Neural progenitor cell (in vitro differentiated cells): ENCODE measurements around the gene GBF1. TPM values are rescaled to one million over a fixed set of nuclear protein-coding genes. Genes with fewer than 3 reads are reported as not detected.

Source experiments
- DNase-seq: peaks from one replicate; pipeline ENCODE4 v3.0.0-alpha.2; 2016; ENCODE audit warnings: low spot score
- H2AFZ ChIP-seq: fragments of 200-600 bp; sonication (generic); replicated peaks from 2 replicates; pipeline ENCODE4 v1.6.1; 2016; ENCODE audit warnings: antibody characterized with exemption
- H3F3A ChIP-seq: fragments of 200-600 bp; sonication (generic); 2 replicates; pipeline ENCODE4 v1.6.1; 2016; ENCODE audit warnings: antibody characterized with exemption, low read depth
- H3K27ac ChIP-seq: fragments of 200-600 bp; sonication (generic); 2 replicates; pipeline ENCODE4 v1.5.1; 2016; ENCODE audit warnings: mild to moderate bottlenecking
- H3K27me3 ChIP-seq: fragments of 200-600 bp; sonication (generic); 2 replicates; pipeline ENCODE4 v1.6.1; 2016; ENCODE audit warnings: mild to moderate bottlenecking, moderate library complexity
- H3K36me3 ChIP-seq: fragments of 200-600 bp; sonication (generic); 2 replicates; pipeline ENCODE4 v1.5.1; 2016
- H3K4me1 ChIP-seq: fragments of 200-600 bp; sonication (generic); 2 replicates; pipeline ENCODE4 v1.6.1; 2016; ENCODE audit warnings: mixed run types
- H3K4me2 ChIP-seq: fragments of 200-600 bp; sonication (generic); 2 replicates; pipeline ENCODE4 v1.6.1; 2016
- H3K4me3 ChIP-seq: fragments of 200-600 bp; sonication (generic); 2 replicates; pipeline ENCODE4 v1.5.1; 2016
- H3K79me2 ChIP-seq: fragments of 200-600 bp; sonication (generic); 2 replicates; pipeline ENCODE4 v1.6.1; 2016; ENCODE audit warnings: low read depth
- H3K9ac ChIP-seq: fragments of 200-600 bp; sonication (generic); 2 replicates; pipeline ENCODE4 v1.6.1; 2016
- H3K9me3 ChIP-seq: fragments of 200-600 bp; sonication (generic); 2 replicates; pipeline ENCODE4 v1.5.1; 2016; ENCODE audit warnings: low read depth
- H4K20me1 ChIP-seq: fragments of 200-600 bp; sonication (generic); 2 replicates; pipeline ENCODE4 v1.6.1; 2016; ENCODE audit warnings: low read depth
- H3K27ac Mint-ChIP-seq: 3 replicates; pipeline ENCODE4 v1.8.0; 2021; ENCODE audit warnings: mixed read lengths
- H3K27me3 Mint-ChIP-seq: 2 replicates; pipeline ENCODE4 v1.8.0; 2022; ENCODE audit warnings: low read depth, mild to moderate bottlenecking, inconsistent platforms, moderate library complexity, mixed read lengths; ENCODE audit not compliant: insufficient read depth
- H3K36me3 Mint-ChIP-seq: 3 replicates; pipeline ENCODE4 v1.8.0; 2021; ENCODE audit warnings: mixed read lengths
- H3K4me1 Mint-ChIP-seq: 3 replicates; pipeline ENCODE4 v1.8.0; 2021; ENCODE audit warnings: mixed read lengths
- H3K4me3 Mint-ChIP-seq: 3 replicates; pipeline ENCODE4 v1.8.0; 2021; ENCODE audit warnings: mild to moderate bottlenecking, moderate library complexity, mixed read lengths
- H3K9me3 Mint-ChIP-seq: 3 replicates; pipeline ENCODE4 v1.8.0; 2020; ENCODE audit warnings: mixed read lengths
- EZH2 ChIP-seq: fragments of 200-600 bp; sonication (generic); IDR thresholded peaks from 2 replicates; pipeline ENCODE4 v1.6.1; 2017; ENCODE audit warnings: antibody characterized with exemption, mild to moderate bottlenecking, moderate library complexity
- EZH2phosphoT487 ChIP-seq: fragments of 200-600 bp; sonication (generic); IDR thresholded peaks from 2 replicates; pipeline ENCODE4 v1.6.1; 2017; ENCODE audit warnings: antibody characterized with exemption
- total RNA-seq: library from RNA; depleted of rRNA; stranded (reverse); fragments of >200 nt; gene quantifications from 2 replicates; pipeline ENCODE4 v1.2.3, GENCODE V29; 2015; ENCODE audit warnings: low replicate concordance
- TF ChIP-seq, protein P1 (sequence below): fragments of 200-600 bp; sonication (generic); IDR thresholded peaks from 2 replicates; pipeline ENCODE4 v1.5.1; 2017; ENCODE audit warnings: antibody characterized with exemption, mild to moderate bottlenecking

GBF1 gene
- total RNA-seq, 1 donor from 2014 or later: 23.5 TPM

DNA sequence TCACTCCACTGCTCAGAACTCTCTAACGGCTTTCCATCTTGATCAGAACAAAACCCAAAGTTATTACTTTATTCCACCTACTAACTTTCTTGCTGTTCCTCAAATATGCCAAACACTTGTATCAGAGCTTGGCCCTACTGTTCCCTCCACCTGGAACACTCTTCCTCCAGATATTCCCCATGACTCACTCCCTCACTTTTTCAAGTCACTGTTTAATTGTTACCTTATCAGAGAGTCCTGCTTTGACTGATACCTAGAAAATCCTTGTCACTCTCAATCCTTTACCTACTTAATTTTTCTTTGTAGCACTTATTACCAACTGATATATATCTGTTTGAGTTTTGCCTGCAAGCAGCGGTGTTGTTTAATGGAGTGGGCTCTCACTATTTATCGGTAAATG lies 144.6 kb downstream of the GBF1 start:
- TF ChIP-seq, protein P1, sequence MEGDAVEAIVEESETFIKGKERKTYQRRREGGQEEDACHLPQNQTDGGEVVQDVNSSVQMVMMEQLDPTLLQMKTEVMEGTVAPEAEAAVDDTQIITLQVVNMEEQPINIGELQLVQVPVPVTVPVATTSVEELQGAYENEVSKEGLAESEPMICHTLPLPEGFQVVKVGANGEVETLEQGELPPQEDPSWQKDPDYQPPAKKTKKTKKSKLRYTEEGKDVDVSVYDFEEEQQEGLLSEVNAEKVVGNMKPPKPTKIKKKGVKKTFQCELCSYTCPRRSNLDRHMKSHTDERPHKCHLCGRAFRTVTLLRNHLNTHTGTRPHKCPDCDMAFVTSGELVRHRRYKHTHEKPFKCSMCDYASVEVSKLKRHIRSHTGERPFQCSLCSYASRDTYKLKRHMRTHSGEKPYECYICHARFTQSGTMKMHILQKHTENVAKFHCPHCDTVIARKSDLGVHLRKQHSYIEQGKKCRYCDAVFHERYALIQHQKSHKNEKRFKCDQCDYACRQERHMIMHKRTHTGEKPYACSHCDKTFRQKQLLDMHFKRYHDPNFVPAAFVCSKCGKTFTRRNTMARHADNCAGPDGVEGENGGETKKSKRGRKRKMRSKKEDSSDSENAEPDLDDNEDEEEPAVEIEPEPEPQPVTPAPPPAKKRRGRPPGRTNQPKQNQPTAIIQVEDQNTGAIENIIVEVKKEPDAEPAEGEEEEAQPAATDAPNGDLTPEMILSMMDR: no peak
- no peak for TF ChIP-seq EZH2phosphoT487
- TF ChIP-seq EZH2: no peak
- H3K4me1 ChIP-seq: peaks cover 4% of the 10 kb centered on the region
- H3K27me3 Mint-ChIP-seq: peaks cover 25% of the 10 kb centered on the region

DNA sequence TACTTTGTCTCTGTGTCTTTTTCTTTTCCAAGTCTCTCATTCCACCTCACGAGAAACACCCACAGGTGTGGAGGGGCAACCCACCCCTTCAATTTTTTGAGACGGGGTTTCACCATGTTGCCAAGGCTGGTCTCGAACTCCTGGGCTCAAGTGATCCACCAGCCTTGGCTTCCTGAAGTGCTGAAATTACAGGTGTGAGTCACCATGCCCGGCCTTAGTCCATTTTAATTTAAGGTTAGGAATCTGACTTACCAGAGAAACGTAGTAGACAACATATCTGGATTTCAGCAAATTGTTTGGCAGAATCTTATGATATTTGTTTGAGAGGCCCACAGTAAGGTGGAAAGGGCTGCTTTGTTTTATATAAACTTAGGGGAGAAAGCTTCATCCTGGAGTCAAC lies 147.0 kb downstream of the GBF1 start:
- no peak for DNase-seq
- Mint-ChIP-seq H3K36me3 (no peaks in the 10 kb centered on the region), H3K4me3 (no peak overlapping the region), H3K27ac (no peak overlapping the region), H3K4me1 (peaks cover 28% of the 10 kb centered on the region), H3K27me3 (peaks cover 26% of the 10 kb centered on the region), H3K9me3 (no peaks in the 10 kb centered on the region)
- Histone ChIP-seq H3K9ac (no peak overlapping the region), H3K4me2 (no peak overlapping the region), H3K27ac (no peak overlapping the region), H3F3A (peaks cover 24% of the 10 kb centered on the region), H3K4me3 (no peak overlapping the region), H4K20me1 (peaks cover 7% of the 10 kb centered on the region), H3K4me1 (peaks cover 8% of the 10 kb centered on the region), H3K36me3 (no peaks in the 10 kb centered on the region), H3K27me3 (peaks cover 87% of the 10 kb centered on the region), H2AFZ (no peak overlapping the region), H3K79me2 (no peaks in the 10 kb centered on the region), H3K9me3 (no peaks in the 10 kb centered on the region)
- TF ChIP-seq EZH2phosphoT487: no peak
- TF ChIP-seq, protein P1: no peak
- TF ChIP-seq EZH2: no peak

More for the DNA sequence above, 144.6 kb downstream of the GBF1 start:
- H3K4me2 ChIP-seq: no peak overlapping the region
- H3K36me3 ChIP-seq: no peaks in the 10 kb centered on the region
- H3K36me3 Mint-ChIP-seq: no peaks in the 10 kb centered on the region
- H3K4me1 Mint-ChIP-seq: peaks cover 18% of the 10 kb centered on the region
- H3K27me3 ChIP-seq: peaks cover 97% of the 10 kb centered on the region
- no peaks in the 10 kb centered on the region for H3K79me2 ChIP-seq
- H3K9ac ChIP-seq: no peak overlapping the region
- no peak overlapping the region for H2AFZ ChIP-seq
- H3K9me3 Mint-ChIP-seq: no peaks in the 10 kb centered on the region
- no peak overlapping the region for H3K27ac ChIP-seq
- H3K4me3 ChIP-seq: no peak overlapping the region
- no peak overlapping the region for H3K4me3 Mint-ChIP-seq
- H3F3A ChIP-seq: peaks cover 21% of the 10 kb centered on the region
- no peaks in the 10 kb centered on the region for H3K9me3 ChIP-seq
- H4K20me1 ChIP-seq: peaks cover 7% of the 10 kb centered on the region
- DNase-seq: no peak
- no peak overlapping the region for H3K27ac Mint-ChIP-seq

DNA sequence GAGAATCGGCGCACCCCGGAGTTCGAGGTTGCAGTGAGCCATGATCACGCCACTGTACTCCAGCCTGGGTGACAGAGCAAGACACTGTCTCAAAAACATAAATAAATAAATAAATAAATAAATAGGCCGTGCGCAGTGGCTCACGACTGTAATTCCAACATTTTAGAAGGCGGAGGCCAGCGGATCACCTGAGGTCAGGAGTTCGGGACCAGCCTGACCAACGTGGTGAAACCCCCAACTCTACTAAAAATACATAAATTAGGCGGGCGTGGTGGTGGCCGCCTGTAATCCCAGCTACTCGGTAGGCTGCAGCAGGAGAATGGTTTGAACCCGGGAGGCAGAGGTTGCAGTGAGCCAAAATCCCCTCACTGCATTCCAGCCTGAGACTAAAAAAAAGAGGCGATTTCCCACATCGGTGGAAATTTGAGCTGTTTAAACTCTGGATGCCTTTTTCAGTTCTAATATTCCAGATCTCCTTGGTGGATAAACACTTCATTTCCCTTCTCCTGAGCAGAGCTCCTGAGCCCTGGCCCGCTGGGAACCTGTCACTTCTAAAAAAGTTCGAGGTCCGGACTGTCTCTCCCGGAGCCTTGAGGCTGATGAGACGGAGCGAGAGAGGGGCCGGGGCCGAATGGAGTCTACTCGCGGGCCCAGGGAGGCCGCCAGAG lies 148.2 kb downstream of the GBF1 start:
- Mint-ChIP-seq H3K36me3 (no peaks in the 10 kb centered on the region), H3K4me3 (peak overlapping the region; percentile 89), H3K27me3 (peaks cover 26% of the 10 kb centered on the region), H3K27ac (no peak overlapping the region), H3K4me1 (peaks cover 33% of the 10 kb centered on the region), H3K9me3 (no peaks in the 10 kb centered on the region)
- no peak overlapping the region for H3K9ac ChIP-seq
- DNase-seq: peak; percentile 46
- no peaks in the 10 kb centered on the region for H3K79me2 ChIP-seq
- peak overlapping the region; percentile 67 for H3K4me3 ChIP-seq
- peaks cover 19% of the 10 kb centered on the region for H3F3A ChIP-seq
- peak overlapping the region; percentile 82 for H3K4me2 ChIP-seq
- no peaks in the 10 kb centered on the region for H3K9me3 ChIP-seq
- no peak overlapping the region for H3K27ac ChIP-seq
- H2AFZ ChIP-seq: peak overlapping the region; percentile 71
- peaks cover 77% of the 10 kb centered on the region for H3K27me3 ChIP-seq
- no peaks in the 10 kb centered on the region for H3K36me3 ChIP-seq
- TF ChIP-seq, protein P1: no peak
- no peak for TF ChIP-seq EZH2phosphoT487
- TF ChIP-seq EZH2: no peak
- peaks cover 3% of the 10 kb centered on the region for H4K20me1 ChIP-seq
- H3K4me1 ChIP-seq: peaks cover 8% of the 10 kb centered on the region
